Cardiac fibroblast (primary cell): Measurements from ENCODE around the gene GRXCR2.

Experiments
- DNase-seq, 2 donors: peaks; one replicate each; pipeline versions ENCODE4 v3.0.0 to v3.0.0-alpha.2; 2010; ENCODE audit warnings: low read depth in 2 of 2
- H3K4me3 ChIP-seq, 2 donors: replicated peaks in 1 of 2; 1 replicate in 1 of 2; 2 replicates in 1 of 2; pipeline ENCODE4 v1.5.1; 2011; ENCODE audit warnings: low read depth in 2 of 2, low read length in 2 of 2, mild to moderate bottlenecking in 2 of 2, moderate library complexity in 1 of 2
- TF ChIP-seq, protein P1 (sequence below): IDR thresholded peaks from one replicate; pipeline ENCODE4 v1.5.1; 2011; ENCODE audit warnings: low read depth, mild to moderate bottlenecking, low read length, inconsistent platforms

The GRXCR2 gene

DNA sequence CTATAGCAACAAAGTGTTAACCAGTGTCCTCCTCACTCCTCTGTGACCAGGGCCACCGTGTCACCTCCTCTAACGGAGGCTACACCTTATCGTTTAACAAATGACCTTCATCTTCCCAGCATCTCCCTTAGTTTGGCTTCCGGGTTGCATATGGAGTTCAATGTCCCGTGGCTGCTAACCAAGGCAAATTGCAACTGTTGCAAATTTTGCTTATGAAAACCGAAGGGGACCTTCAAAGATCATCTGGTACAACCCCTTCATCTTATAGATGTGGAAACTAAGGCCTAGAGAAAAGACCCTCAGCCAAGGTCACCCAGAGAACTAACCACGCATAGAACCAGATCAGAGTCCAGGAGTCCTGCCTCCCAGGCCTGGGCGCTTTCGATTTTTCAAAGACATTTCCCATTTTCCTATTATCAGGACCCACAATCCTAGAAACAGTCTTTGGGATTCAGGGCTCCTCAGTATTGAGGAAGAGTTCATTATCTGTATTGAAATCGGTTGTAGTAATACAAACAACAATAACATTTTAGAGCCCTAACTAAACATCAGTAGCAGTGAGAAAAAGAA, 39.1 kb downstream of the GRXCR2 start:
- TF ChIP-seq, protein P1, sequence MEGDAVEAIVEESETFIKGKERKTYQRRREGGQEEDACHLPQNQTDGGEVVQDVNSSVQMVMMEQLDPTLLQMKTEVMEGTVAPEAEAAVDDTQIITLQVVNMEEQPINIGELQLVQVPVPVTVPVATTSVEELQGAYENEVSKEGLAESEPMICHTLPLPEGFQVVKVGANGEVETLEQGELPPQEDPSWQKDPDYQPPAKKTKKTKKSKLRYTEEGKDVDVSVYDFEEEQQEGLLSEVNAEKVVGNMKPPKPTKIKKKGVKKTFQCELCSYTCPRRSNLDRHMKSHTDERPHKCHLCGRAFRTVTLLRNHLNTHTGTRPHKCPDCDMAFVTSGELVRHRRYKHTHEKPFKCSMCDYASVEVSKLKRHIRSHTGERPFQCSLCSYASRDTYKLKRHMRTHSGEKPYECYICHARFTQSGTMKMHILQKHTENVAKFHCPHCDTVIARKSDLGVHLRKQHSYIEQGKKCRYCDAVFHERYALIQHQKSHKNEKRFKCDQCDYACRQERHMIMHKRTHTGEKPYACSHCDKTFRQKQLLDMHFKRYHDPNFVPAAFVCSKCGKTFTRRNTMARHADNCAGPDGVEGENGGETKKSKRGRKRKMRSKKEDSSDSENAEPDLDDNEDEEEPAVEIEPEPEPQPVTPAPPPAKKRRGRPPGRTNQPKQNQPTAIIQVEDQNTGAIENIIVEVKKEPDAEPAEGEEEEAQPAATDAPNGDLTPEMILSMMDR: no peak
- H3K4me3 ChIP-seq: no peak overlapping the region

GRCh38 chr5:145830594-145830993, 42.2 kb downstream of the GRXCR2 start:
- TF ChIP-seq, protein P1: no peak
- peak; percentile 36 to 62 for DNase-seq
- no peak overlapping the region for H3K4me3 ChIP-seq

More for the DNA sequence above, 39.1 kb downstream of the GRXCR2 start:
- DNase-seq: no peak

- TF ChIP-seq, protein P1: no peak
- H3K4me3 ChIP-seq: no peak overlapping the region
- peak in 1 of 2 donors; percentile 13 for DNase-seq
Measured at GRCh38 chr5:145829708-145830361, 43.0 kb downstream of the GRXCR2 start.

DNA sequence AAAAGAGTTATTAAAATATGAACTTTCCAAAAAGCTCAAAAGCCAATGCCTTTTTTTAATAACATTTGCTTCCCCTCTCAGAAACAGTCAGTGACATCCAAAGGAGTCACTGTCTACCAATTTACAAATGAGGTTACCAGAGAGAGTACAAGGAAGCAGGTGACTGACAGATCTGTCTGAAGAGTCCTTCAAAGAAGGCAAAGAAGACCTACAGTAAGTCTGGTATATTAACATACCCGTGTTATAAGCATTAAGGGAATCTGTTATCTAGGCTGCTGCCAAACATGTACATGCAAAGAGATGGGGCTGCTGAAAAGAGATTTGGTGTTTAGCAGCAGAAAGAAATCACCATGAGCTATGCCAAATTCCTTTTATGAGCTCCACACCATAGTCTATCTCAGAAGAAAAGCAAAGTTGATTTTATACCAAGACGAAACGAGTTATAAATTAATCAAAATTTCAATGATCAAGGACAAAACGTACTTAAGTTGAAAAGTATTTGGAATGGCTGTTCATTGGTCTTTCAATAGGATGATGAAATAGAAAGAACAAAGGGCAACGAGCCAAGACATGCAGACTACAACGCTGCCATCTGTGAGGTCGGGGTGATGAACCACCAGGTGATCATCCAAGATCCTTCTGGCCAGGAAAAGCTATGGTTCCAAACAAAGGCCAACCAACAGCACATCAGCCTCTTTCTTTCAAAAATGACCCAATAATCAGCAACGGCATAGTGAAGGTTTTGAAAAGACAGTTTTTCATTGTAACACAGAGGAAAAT, 45.7 kb downstream of the GRXCR2 start:
- TF ChIP-seq, protein P1: no peak
- DNase-seq: peak in 1 of 2 donors; percentile 9
- H3K4me3 ChIP-seq: no peak overlapping the region

DNA sequence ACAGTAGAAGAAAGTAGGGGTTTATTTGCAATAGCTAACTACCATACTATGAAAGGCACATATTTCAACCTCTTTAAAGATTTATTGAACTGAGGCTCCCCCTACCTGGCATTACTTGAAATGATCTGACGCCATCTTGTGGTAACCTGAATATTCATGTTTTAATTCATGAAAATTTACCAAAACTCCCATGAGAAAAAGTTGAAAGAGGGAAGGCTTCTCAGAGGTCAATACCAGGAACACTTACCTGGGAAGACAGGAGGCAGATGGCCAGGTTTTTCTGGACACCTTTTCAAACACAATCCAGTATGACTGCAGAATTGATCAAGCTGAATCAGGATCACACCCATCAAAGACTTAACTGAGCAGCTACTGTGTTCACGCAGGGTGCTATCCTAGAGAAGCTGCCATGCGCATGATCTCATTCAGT, 47.0 kb downstream of the GRXCR2 start:
- DNase-seq: peak; percentile 79 to 82
- TF ChIP-seq, protein P1: peak; percentile 70
- no peak overlapping the region for H3K4me3 ChIP-seq

GRCh38 chr5:145824040-145824439, 48.8 kb downstream of the GRXCR2 start:
- DNase-seq: peak; percentile 22 to 29
- H3K4me3 ChIP-seq: no peak overlapping the region
- TF ChIP-seq, protein P1: no peak
